SK-N-DZ (cell line): Measurements from ENCODE around the gene UBE2E3.
"Not testable (repeated sequence)": the region's sequence is repeated elsewhere in the genome, so short reads cannot be mapped to it uniquely, and the experiment has no call there.

ENCODE experiments used
- DNase-seq: peaks from one replicate; pipeline ENCODE4 v3.0.0-alpha.2; 2015; ENCODE audit warnings: low spot score

Gene UBE2E3

DNA sequence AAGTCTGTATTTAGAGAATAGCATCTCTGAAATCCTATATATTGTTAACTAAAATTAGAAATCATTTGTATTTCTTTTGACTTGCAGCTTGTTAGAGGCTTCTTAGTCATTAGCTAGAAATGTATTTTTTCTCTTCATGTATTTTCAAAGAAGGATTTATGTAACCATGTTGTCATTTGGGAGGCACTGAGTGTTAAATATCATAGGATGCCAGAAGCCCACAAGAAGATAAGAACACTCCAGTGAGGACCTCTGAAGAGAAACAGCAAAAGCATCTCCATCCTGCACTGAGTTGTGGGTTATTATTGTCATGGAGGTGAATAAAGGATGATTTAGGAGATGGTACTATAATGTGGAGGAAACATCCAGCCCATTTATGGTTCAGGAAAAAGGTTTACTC, 93.5 kb downstream of the UBE2E3 start:
- DNase-seq, result no peak

DNA sequence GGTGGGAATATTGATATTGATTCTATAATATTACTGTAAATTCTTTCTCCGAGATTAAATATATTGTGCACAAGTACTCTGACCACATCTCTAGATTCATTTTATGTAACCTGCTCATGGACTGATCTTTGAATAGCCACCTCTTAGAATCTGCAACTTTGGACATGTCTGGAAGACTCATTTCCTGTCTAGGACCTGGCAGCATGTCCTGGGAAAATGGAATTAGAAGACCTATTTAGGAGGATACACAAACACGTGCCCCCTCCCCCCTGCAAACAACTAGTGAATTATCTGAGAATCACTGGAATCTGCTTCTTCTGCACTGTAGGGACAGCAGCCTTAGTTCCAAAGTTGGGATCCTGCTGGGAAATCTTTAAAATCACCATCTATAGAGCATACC, 94.1 kb downstream of the UBE2E3 start:
- no peak for DNase-seq

DNA sequence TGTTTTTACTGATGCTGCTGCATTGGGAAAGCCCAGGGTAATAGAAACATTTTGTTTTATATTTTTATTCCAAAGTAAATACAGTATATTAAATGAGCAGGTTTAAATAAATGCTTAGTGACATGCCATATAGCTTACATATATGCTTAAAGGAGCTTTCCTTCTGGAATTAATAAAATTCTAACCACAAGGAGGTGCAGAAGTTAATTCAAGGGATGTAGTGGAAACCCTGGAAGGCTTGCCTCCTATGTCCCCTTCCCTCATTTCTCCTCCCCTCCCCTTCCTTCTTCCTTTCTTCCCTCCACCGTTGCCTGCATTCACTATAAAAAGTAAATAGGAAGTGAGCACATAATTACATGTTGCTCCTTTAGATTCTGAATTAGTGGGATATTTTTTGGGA, 96.3 kb downstream of the UBE2E3 start:
- DNase-seq, result no peak

DNA sequence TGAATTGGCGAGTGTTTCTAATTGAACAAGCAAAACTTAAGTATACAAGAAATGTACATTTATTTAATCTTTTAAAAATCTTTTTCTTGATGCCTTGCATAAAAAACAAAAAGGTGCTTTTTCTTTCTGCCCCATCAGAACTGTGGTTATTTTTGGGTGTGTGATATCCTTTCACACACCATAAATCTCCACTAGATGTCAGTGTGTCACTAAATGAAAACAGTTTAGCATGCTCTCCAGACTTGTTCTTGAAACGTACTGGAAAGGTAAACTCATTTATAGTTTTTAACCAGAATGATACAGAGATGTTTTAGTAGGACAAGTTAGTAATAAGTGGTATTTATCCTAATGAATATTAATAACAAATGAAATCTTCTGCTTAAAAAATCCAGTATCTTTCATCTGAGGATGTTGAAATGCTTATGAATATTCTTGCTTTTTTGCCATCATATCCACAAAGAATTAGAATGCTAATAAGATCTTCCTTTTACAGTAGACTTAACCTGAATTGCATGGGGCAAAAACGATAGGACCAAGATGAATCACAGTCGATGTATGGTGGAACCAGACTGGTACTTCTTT, 96.8 kb downstream of the UBE2E3 start:
- DNase-seq, result peak; percentile 52

DNA sequence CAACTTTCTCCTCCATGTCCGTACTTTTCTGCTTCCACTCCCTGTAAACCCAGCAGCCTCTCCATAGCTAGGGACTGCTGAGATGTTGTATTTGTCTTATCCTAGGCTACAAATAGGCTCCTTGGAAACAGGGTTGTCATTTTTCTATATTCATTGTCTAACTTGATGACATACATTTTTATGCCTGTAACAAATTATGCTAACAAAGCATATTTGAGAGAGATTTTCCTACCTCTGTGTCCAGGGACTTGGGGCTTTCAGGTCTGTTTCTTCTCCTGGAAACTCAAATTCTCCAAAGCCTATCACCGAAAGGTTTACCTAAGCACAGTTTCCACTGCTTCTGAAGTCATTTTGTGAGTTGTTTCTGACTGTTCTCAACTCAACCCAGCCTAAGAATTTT, 102.7 kb downstream of the UBE2E3 start:
- no peak for DNase-seq

DNA sequence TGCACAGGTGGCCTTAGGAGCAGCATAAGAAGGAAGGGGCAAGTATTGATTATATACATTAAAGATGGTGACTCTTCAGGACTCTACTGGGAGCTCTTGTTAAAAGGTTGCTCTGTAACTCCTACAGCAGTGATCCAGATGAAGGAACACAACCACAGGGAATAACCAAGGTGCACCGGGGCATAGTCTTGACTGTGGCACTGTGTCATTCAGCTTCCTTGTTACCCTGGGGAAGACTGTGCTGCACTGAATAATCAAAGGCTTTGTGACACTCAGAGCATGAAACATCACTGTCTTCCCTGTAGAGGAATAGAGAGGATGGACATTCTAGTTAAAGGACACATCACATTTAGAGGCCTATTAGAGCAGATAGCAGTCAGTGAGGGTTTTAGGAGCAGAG, 105.3 kb downstream of the UBE2E3 start:
- no peak for DNase-seq

DNA sequence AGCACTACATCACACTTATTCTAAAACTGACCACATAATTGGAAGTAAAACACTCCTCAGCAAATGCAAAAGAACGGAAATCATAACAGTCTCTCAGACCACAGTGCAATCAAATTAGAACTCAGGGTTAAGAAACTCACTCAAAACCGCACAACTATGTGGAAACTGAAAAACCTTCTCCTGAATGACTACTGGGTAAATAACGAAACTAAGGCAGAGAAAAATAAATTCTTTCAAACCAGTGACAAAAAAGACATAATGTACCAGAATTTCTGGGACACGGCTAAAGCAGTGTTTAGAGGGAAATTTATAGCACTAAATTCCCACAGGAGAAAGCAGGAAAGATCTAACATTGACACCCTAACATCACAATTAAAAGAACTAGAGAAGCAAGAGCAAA, 111.5 kb downstream of the UBE2E3 start:
- not testable (repeated sequence) for DNase-seq

DNA sequence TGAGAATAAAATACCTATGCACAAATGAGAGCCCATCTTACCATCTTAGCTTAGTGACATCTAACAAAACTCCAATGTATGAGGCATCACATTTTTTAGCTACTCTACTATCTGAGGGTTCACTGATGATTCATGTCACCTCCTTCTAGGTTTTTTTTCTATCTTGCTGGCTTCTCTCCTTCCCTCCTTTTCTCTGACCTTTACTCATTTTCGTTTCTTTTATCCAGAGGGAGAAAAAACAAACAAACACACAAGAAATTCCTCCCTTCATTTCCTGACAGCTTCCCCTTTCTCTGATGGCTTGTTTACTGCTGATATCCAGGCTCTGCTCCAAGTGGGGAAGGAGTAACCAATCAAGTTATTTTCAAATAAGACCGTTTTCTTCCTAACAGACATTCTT, 115.1 kb downstream of the UBE2E3 start:
- no peak for DNase-seq

DNA sequence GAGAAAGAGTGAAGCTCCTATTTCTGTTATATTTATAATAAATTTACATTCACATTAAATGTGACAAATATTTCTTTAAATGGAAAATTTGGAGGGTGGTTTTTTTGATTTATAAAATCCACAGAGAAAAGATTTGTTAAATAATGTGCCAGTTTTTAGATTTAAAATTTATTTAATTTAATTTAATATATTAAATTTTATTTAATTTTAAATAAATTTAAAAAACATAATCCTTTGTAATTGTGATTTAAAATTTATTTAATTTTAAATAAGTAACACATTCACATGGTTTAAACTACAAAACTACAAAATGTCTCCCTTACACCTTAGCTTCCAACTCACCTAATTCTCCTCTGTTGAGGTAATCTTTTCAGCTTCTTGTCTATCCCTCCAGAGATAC, 123.3 kb downstream of the UBE2E3 start:
- DNase-seq, result no peak

DNA sequence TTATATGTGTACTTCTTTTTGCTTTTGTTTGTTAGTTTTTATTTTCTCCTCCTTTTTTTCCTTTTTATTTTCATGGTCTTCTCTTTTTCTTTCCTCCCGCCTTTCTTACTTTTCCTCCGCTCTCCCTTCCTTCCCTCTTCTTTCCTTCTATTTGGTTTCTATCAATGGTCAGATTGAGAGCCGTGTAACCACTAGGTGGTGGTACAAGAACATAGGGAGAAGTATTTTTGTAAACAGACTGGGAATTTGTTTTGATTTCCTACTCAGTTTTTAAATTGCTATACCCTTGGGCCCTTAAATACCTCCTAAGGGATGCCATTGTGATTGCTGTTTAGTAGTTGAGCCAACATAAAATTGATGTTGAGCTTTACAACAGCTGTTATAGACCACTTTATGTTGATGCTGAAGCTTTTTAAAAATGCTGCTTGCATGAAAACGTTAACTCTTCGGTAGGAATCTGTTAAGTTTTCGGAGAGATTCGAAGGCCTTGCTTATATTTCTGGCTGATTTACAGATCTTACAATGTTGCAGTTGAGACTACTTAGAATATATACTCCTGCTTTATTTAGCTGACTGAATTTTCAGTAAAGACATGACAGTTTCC, 124.2 kb downstream of the UBE2E3 start:
- DNase-seq, result peak; percentile 59

DNA sequence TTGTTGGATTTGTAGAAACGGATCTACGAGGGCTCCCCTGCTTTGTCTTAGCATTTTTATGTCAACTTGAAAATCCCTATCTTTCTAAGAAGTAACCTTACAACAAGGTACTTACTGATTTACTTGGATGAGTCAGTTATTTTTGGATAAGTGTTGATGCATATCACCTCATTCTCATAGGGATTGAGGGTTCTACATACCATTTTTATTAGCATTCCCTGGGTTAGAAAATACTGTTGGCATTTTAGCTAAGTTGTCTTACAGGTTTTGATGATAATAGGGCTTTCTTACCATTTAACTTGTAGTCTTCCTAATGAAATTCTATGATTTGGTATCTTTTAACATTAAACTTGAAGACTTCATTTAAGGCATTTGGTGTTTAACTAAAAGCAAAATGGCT, 125.2 kb downstream of the UBE2E3 start:
- DNase-seq, result no peak

DNA sequence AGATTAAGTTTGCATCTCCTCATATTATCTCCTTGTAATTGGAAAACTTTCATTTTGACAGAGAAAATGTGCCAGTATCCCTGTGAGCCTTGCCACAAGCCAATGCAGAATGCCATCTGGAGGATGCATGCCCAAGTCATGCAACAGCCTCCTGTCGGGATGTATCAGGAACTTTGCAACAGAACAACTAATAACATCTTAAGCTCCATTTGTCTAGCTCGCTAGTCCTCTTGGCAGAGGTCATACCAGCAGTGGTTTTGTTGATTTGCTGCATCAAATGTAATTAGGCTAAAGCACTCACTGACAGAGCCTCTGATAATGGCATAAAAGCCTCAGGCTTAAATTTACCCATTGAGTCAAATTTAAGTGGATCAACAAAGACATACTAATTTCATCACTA, 125.8 kb downstream of the UBE2E3 start:
- DNase-seq, result peak; percentile 77

DNA sequence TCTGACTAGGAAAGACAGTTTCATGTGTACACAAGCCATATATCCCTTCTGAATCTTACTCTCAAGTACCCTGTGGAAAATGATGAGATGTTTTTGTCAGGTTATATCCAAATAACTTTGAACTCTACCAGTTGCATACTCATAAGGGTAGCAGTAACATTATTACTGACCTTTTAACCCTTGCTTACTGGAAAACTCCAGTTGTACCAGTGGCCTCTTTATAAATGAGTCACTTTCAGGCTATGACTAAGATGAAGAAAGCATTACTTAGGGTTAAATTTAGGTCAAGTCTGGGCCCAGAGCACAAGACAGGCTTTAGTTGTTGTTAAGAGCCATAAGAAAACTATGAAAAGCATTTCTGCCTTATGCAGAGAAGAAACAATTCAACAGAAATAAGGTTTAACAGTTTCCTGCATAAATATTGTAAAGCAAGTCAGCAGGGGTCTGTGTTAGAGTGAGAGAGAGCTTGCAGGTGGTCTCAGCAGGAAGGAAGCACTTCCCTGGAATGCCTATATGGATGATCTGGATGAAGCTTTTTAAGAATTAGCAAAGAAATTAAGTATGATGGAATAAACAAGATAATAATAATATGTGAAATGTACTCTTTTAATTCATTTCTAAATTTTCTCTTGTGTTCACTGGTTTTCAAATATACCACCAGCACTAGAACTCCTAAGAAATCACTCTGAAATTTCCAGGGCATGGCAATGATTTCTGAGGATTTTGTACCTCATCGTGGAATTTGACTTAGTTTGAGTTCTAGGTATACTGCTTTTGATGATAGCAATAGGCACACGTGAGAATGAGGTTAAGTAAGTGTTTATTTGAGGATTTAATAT, 126.6 kb downstream of the UBE2E3 start:
- peak; percentile 22 for DNase-seq

DNA sequence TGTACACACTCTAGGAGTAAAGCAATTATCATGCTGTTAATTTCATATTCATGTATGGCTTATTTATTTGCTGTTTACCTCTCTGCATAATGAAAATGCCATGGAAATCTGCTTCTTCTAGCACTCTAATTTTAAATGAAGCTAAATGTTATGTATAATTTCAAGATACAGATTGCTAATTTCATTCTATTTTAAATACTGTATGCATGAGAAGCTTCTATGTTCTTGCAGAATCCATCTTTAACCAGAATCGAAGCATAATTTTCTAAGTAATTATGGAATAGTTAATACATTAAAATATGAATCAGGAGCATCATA, 127.2 kb downstream of the UBE2E3 start:
- DNase-seq, result no peak

DNA sequence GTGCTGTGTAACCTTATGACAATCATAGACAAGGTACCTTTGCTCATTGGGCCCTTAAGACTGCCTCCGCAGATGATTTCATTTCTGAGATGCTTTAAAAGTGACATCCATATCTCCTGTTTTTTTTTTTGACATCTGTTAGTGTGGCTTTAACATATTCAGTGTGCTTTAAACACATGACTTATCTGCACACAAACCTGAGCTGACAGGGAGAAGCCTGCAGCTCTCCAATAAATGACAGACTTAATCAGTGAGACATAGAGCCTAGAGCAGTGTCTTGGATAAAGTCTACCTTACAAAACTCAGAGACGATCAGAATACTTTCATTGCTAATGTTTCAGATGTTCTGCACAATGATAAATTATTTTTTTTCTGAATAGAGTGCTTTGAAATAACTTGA, 130.7 kb downstream of the UBE2E3 start:
- DNase-seq, result peak; percentile 91

DNA sequence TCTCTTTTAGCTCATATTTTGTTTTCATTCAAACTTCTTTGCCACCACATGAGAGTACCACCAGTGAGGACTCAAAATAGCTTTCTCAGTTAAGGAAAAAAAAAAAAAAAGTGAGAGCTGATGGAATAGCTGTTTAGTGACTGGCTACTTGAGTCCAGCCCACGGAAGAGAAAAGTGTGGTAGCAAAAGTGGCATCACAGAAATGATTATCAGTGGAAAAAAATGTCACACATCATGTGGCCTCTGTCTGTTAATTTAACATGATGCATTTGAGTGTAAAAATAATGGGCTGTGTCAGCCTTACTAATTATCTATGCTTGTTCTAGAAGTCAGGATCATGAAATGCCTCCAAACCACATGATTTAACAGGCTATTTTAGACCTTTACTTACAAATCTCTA, 132.5 kb downstream of the UBE2E3 start:
- DNase-seq, result no peak
